ENCODE measurements around the gene MTA3. TPM values are rescaled to one million over a fixed set of nuclear protein-coding genes. Genes with fewer than 3 reads are reported as not detected.

Gene MTA3
- total RNA-seq, result 17.4 and 29.8 TPM in 2 replicates

GRCh38 chr2:42568401-42569115, at the start of gene MTA3:
Gene MTA3 (plus strand): TSS chr2:42568632. CDS start chr2:42568746, 114 bp downstream.

GRCh38 chr2:42764096-42764495, 195.7 kb downstream of the MTA3 start, which contains the start of gene OXER1:
Gene OXER1 (minus strand): TSS chr2:42764135. CDS start chr2:42764062, 73 bp downstream.

GRCh38 chr2:42792583-42793333, 224.3 kb downstream of the MTA3 start, which contains the start of gene HAAO:
Gene HAAO (minus strand): TSS chr2:42792583. CDS start chr2:42792536, 47 bp downstream.

Other genes starting within 250 kb of the MTA3 start
- 113 and 115 TPM in 2 replicates for gene COX7A2L, start 207.4 kb upstream of the MTA3 start, total RNA-seq
- gene KCNG3, start 74.7 kb upstream of the MTA3 start, total RNA-seq, result under 0.01 TPM in 2 replicates
- 0.13 and 0.16 TPM in 2 replicates for gene OXER1, start 195.5 kb downstream of the MTA3 start, total RNA-seq
- 0.33 and 1.9 TPM in 2 replicates for gene HAAO, start 224.0 kb downstream of the MTA3 start, total RNA-seq